Femur (tissue), 1 donor: Measurements from ENCODE around the gene PRC1.
"Not testable (repeated sequence)": the region's sequence is repeated elsewhere in the genome, so short reads cannot be mapped to it uniquely, and the experiment has no call there.

Experiments used
- DNase-seq: peaks from one replicate; pipeline ENCODE4 v3.0.0-alpha.2; 2017

PRC1 gene

GRCh38 chr15:90931828-90932659 lies 62.3 kb downstream of the PRC1 start, which contains the start of gene HDDC3:
Gene HDDC3, minus strand, starts transcription at chr15:90932549. Its CDS starts 9 bp downstream, at chr15:90932540.
- DNase-seq = peak; percentile 91

DNA sequence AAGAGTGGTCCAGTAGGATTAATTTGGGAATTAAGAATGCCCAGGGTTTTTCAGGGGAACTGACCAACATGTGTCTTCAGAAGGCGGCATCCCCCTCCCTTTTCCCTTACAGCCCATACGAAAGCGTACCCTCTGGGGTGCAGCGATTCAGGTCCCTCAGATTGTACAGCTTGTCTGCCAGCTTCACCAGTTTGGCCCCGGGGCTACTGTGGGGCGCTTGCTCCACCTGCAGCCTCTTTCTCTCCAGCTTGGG lies 62.8 kb downstream of the PRC1 start:
- no peak for DNase-seq

- no peak for DNase-seq
These were observed 63.3 kb downstream of the PRC1 start for GRCh38 chr15:90930861-90931574.

DNA sequence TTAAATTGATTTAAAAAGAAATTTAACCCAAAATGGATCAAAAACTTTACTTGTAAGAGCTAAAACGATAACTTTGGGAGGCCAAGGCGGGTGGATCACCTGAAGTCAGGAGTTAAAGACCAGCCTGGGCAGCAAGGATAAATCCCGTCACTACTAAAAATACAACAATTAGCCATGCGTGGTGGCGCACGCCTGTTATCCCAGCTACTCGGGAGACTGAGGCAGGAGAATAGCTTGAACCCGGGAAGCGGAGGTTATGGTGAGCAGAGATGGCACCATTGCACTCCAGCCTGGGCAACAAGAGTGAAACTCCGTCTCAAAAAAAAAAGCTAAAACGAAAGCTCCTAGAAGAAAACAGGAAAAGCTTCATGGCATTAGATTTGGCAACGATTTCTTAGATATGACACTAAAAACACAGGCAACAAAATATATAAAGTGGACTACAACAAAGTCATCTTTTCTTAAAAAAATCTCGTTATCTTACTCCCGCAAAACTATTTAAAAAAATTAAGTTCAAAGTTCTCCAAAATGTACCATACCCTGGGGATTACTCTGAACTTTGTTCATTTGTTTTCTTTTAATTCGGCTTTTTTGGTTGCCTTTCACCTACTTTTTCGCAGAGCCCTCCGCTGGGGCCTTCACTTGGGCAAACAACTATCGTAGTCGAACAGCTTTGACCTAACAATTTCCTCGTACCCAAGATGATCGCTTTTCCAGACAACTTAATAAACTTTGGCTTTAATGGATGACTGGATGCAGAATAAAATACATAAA lies 64.9 kb downstream of the PRC1 start:
- DNase-seq = no peak

DNA sequence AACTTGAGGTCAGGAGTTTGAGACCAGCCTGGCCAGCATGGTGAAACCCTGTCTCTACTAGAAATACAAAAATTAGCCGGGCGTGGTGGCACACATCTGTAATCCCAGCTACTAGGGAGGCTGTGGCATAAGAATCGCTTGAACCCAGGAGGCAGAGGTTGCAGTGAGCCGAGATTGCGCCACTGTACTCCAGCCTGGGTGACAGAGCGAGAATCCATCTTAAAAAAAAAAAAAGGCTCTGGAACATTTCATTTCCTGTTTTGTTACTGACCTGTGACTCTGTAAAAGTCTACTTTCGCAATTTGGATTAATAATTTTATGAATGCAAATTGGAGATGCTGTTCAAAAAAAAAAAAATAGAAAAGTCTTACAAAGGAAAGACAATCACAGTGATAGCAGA lies 66.2 kb downstream of the PRC1 start:
- DNase-seq = not testable (repeated sequence)

GRCh38 chr15:90926766-90927165 lies 67.6 kb downstream of the PRC1 start:
- DNase-seq = not testable (repeated sequence)

- DNase-seq = no peak
These were observed 70.0 kb downstream of the PRC1 start for GRCh38 chr15:90924375-90924774.

GRCh38 chr15:90922712-90923322 lies 71.5 kb downstream of the PRC1 start:
- DNase-seq = not testable (repeated sequence)

- no peak for DNase-seq
These were observed 72.4 kb downstream of the PRC1 start for GRCh38 chr15:90921887-90922286.

DNA sequence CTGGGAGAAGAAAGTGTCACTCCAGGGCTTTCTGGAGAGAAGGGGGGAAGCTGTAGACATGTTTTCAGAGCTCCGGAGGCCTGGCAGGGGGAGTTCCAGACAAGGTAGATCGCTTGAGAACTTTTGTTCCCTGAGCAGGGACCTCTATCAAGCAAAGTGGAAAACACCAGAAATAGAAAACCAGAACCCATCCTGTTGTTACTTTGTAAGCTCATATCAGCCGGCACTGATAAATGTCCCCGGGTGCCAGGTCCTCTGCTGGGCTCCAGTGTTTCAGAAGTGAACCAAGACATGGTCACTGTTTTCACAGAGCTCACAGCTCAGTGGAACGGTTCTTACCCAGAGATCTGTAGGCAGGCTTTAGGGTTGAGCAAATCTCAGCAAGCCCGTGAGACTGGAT lies 75.5 kb downstream of the PRC1 start:
- no peak for DNase-seq

- no peak for DNase-seq
These were observed 76.1 kb downstream of the PRC1 start for GRCh38 chr15:90918034-90918788.

DNA sequence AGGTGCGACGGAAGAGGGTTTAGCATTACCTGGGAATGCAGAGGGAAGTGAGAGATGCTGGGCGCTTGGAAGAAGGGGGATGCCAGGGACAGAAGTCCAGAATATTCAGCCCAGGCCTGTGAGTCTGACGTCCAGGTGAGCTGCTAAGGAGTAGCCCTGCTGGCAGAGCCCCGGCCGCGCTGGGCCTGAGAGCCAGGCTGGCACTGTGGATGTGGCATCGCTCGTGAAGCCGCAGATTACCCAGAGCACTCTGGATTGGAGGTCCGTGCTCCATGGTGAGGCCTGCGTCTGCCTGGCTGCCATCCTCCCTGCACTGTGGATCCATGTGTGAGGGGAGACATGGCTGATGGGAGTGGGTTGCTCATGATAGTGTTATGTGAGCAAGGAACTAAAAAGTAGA lies 76.8 kb downstream of the PRC1 start:
- DNase-seq = no peak

GRCh38 chr15:90916461-90916860 lies 77.9 kb downstream of the PRC1 start:
- no peak for DNase-seq
